HCT116 (cell line): Measurements from ENCODE around the gene ULBP2. TPM values are rescaled to one million over a fixed set of nuclear protein-coding genes. Genes with fewer than 3 reads are reported as not detected.

Source experiments
- ATAC-seq: fragments of 200-7000 bp; cut with Tn5 transposase; 2 replicates; pipeline ENCODE4 v1.9.1; 2020; ENCODE audit warnings: mild to moderate bottlenecking, moderate library complexity
- BruUV-seq: library from RNA; stranded (reverse); fragments of 400-500 nt; replicated peaks from 2 replicates; lab custom pipeline; 2021; lab: Mats Ljungman, UMichigan
- CTCF ChIA-PET: fragments of 300-600 bp; sonication (Branson Sonifier 250); formaldehyde crosslinking; loops from one replicate; lab custom pipeline; 2021; ENCODE audit warnings: antibody characterized with exemption; lab: Charles Lee
- POLR2A ChIA-PET: fragments of 300-600, 350-600 bp; sonication (Branson Sonifier 250); formaldehyde crosslinking; loops from one replicate; lab custom pipeline; 2021; ENCODE audit warnings: antibody characterized with exemption; lab: Charles Lee
- RAD21 ChIA-PET, 2 experiments: fragments of 300-600 bp; sonication (Branson Sonifier 250); formaldehyde crosslinking; loops; one replicate each; lab custom pipeline; 2023; ENCODE audit warnings: low total read pairs in 2 of 2; ENCODE audit not compliant: uncharacterized antibody in 2 of 2, unreplicated experiment in 2 of 2, low non-redundant PET in 1 of 2; lab: Charles Lee
- DNase-seq: peaks from one replicate; pipeline ENCODE4 v3.0.0-alpha.2; 2010; ENCODE audit warnings: low read depth, low spot score
- H2AFZ ChIP-seq: fragments of 200-600 bp; shearing (Covaris generic), sonication (generic); 2 replicates; pipeline ENCODE4 v1.6.1; 2017; ENCODE audit warnings: low read depth, mixed run types, mixed read lengths, antibody characterized with exemption, low read length; ENCODE audit not compliant: poor library complexity, severe bottlenecking
- H3K27ac ChIP-seq: 2 replicates; pipeline ENCODE4 v1.5.1; 2012; ENCODE audit warnings: low read depth, low read length
- H3K27me3 ChIP-seq: fragments of 200-600 bp; sonication (generic); 2 replicates; pipeline ENCODE4 v1.6.1; 2016; ENCODE audit warnings: mixed run types, low read length, mixed read lengths; ENCODE audit not compliant: insufficient read depth
- H3K36me3 ChIP-seq, 2 experiments: fragments of 200-500 bp in 1 of 2; fragments of 200-600 bp in 1 of 2; sonication (Bioruptor generic) in 1 of 2; sonication (generic) in 1 of 2; 2 replicates each; pipeline versions ENCODE4 v1.5.1 to v1.6.1; 2014 to 2016; ENCODE audit warnings: low read length in 2 of 2, inconsistent platforms in 1 of 2, mixed read lengths in 1 of 2, mixed run types in 1 of 2; ENCODE audit not compliant: insufficient read depth in 2 of 2, control insufficient read depth in 1 of 2
- H3K4me1 ChIP-seq, 2 experiments: fragments of 200-600 bp in 1 of 2; sonication (generic) in 1 of 2; 2 replicates each; pipeline versions ENCODE4 v1.5.1 to v1.6.1; 2012 to 2017; ENCODE audit warnings: low read length in 2 of 2, inconsistent platforms in 1 of 2, mild to moderate bottlenecking in 1 of 2, mixed read lengths in 1 of 2, mixed run types in 1 of 2, moderate library complexity in 1 of 2; ENCODE audit not compliant: insufficient read depth in 2 of 2, control insufficient read depth in 1 of 2
- H3K4me2 ChIP-seq: fragments of 200-600 bp; sonication (generic); 2 replicates; pipeline ENCODE4 v1.6.1; 2017; ENCODE audit warnings: mixed run types, low read length, mixed read lengths
- H3K4me3 ChIP-seq, 2 experiments: fragments of 200-600 bp in 1 of 2; sonication (generic) in 1 of 2; replicated peaks in 1 of 2; 2 replicates each; pipeline ENCODE4 v1.5.1; 2011 to 2016; ENCODE audit warnings: low read length in 2 of 2, control low read depth in 1 of 2, low read depth in 1 of 2, mild to moderate bottlenecking in 1 of 2, mixed read lengths in 1 of 2, mixed run types in 1 of 2
- H3K79me2 ChIP-seq: fragments of 200-600 bp; sonication (generic); 2 replicates; pipeline ENCODE4 v1.6.1; 2017; ENCODE audit warnings: mild to moderate bottlenecking, mixed run types, low read length, moderate library complexity, mixed read lengths; ENCODE audit not compliant: insufficient read depth
- H3K9ac ChIP-seq: fragments of 200-600 bp; sonication (generic); 2 replicates; pipeline ENCODE4 v1.6.1; 2016; ENCODE audit warnings: low read length, mixed read lengths
- H3K9me2 ChIP-seq: fragments of 200-600 bp; sonication (generic), shearing (Covaris generic); 2 replicates; pipeline ENCODE4 v1.6.1; 2017; ENCODE audit warnings: mixed run types, mild to moderate bottlenecking, moderate library complexity; ENCODE audit not compliant: insufficient read depth
- H3K9me3 ChIP-seq, 2 experiments: fragments of 200-500 bp in 1 of 2; fragments of 200-600 bp in 1 of 2; sonication (Bioruptor generic) in 1 of 2; sonication (generic) in 1 of 2; 2 replicates each; pipeline ENCODE4 v1.6.1; 2014 to 2017; ENCODE audit warnings: low read length in 2 of 2, mixed read lengths in 2 of 2, inconsistent platforms in 1 of 2, low read depth in 1 of 2, mild to moderate bottlenecking in 1 of 2, mixed run types in 1 of 2, moderate library complexity in 1 of 2; ENCODE audit not compliant: control insufficient read depth in 1 of 2, insufficient read depth in 1 of 2
- H4K20me1 ChIP-seq: fragments of 200-600 bp; sonication (generic), shearing (Covaris generic); 2 replicates; pipeline ENCODE4 v1.6.1; 2017; ENCODE audit warnings: mixed run types, mild to moderate bottlenecking, moderate library complexity; ENCODE audit not compliant: insufficient read depth
- CBX3 ChIP-seq: IDR thresholded peaks from 2 replicates; pipeline ENCODE4 v1.6.1; 2012; ENCODE audit warnings: low read depth
- CEBPB ChIP-seq: IDR thresholded peaks from 2 replicates; pipeline ENCODE4 v1.6.1; 2012; ENCODE audit warnings: low read depth
- CTCF ChIP-seq, 3 experiments: fragments of 200-600 bp in 1 of 3; sonication (generic) in 1 of 3; IDR thresholded peaks in 2 of 3; conservative IDR thresholded peaks in 1 of 3; 2 replicates each; pipeline ENCODE4 v1.5.1; 2012 to 2017; ENCODE audit warnings: low read depth in 2 of 3, low read length in 2 of 3, antibody characterized with exemption in 1 of 3, borderline replicate concordance in 1 of 3, control low read depth in 1 of 3, mild to moderate bottlenecking in 1 of 3, mixed read lengths in 1 of 3, mixed run types in 1 of 3, moderate library complexity in 1 of 3; ENCODE audit not compliant: insufficient read depth in 1 of 3
- ELF1 ChIP-seq: IDR thresholded peaks from 2 replicates; pipeline ENCODE4 v1.6.1; 2012; ENCODE audit warnings: low read depth, borderline replicate concordance
- EZH2 ChIP-seq: fragments of 200-600 bp; sonication (generic); IDR thresholded peaks from 2 replicates; pipeline ENCODE4 v1.6.1; 2017; ENCODE audit warnings: antibody characterized with exemption, mixed run types
- POLR2A ChIP-seq: IDR thresholded peaks from 2 replicates; pipeline ENCODE4 v1.7.0; 2011; ENCODE audit warnings: borderline replicate concordance; ENCODE audit not compliant: insufficient read depth, insufficient read length; ENCODE audit errors: extremely low read depth
- POLR2AphosphoS5 ChIP-seq: IDR thresholded peaks from 2 replicates; pipeline ENCODE4 v1.6.1; 2011; ENCODE audit warnings: mild to moderate bottlenecking, low read depth, low read length, moderate library complexity
- RAD21 ChIP-seq: IDR thresholded peaks from 2 replicates; pipeline ENCODE4 v1.6.1; 2012; ENCODE audit warnings: low read depth, mild to moderate bottlenecking
- REST ChIP-seq: IDR thresholded peaks from 2 replicates; pipeline ENCODE4 v1.6.1; 2012; ENCODE audit warnings: low read depth
- SIN3A ChIP-seq: IDR thresholded peaks from 2 replicates; pipeline ENCODE4 v1.6.1; 2012; ENCODE audit warnings: low read depth
- SP1 ChIP-seq: IDR thresholded peaks from 2 replicates; pipeline ENCODE4 v1.6.1; 2012; ENCODE audit warnings: low read depth
- TCF7L2 ChIP-seq: IDR thresholded peaks from 2 replicates; pipeline ENCODE4 v1.7.0; 2011; ENCODE audit warnings: borderline replicate concordance, inconsistent platforms; ENCODE audit not compliant: insufficient read depth, insufficient read length; ENCODE audit errors: extremely low read depth
- YY1 ChIP-seq: IDR thresholded peaks from 2 replicates; pipeline ENCODE4 v1.6.1; 2011; ENCODE audit warnings: low read length, low read depth, moderate library complexity, mild to moderate bottlenecking; ENCODE audit not compliant: insufficient replicate concordance; ENCODE audit errors: extremely low read depth
- ZFX ChIP-seq: fragments of 450-650 bp; IDR thresholded peaks from 2 replicates; pipeline ENCODE4 v1.6.1; 2017
- ZNF274 ChIP-seq: fragments of 200-500 bp; sonication (Bioruptor generic); IDR thresholded peaks from 2 replicates; pipeline ENCODE4 v1.6.1; 2014; ENCODE audit warnings: mild to moderate bottlenecking, low read depth, low read length, inconsistent platforms
- intact Hi-C: fragments of 100-400 bp; cut with micrococcal nuclease; formaldehyde crosslinking; loops from 2 replicates; pipeline ENCODE4 v1.10.0; 2022
- total RNA-seq: library from RNA; stranded (reverse); gene quantifications from one replicate; pipeline ENCODE4 v1.2.1, GENCODE V29; 2021; ENCODE audit not compliant: unreplicated experiment

Gene ULBP2
- total RNA-seq, 1 experiment from 2014 or later = 10.2 TPM

- TF ChIP-seq RAD21 (no peak), CBX3 (no peak), TCF7L2 (no peak), POLR2AphosphoS5 (no peak), ZFX (no peak), POLR2A (no peak), YY1 (no peak), ZNF274 (no peak), EZH2 (no peak), CEBPB (no peak), REST (no peak), SP1 (no peak), CTCF (IDR thresholded peaks at IDR 0.05 in 2 of 3, conservative IDR thresholded peaks at IDR 0.05 in 1 of 3; ENCODE audit: borderline replicate concordance in 1 of 3, insufficient read depth in 1 of 3, low read depth in 2 of 3, low read length in 2 of 3) (no peak), SIN3A (no peak), ELF1 (no peak)
- CTCF ChIA-PET = interaction anchor here (0.7 kb wide), 1 partner anchor 883 kb away, joined by 3 read pairs; no protein-coding TSS in a partner anchor
- POLR2A ChIA-PET = no interaction called here
Observed at GRCh38 chr6:149933036-149933435, 8.8 kb upstream of the ULBP2 start.

More at GRCh38 chr6:149933036-149933435, 8.8 kb upstream of the ULBP2 start:
- no peaks in the 10 kb centered on the region for H4K20me1 ChIP-seq
- no peaks in the 10 kb centered on the region for H3K4me1 ChIP-seq
- no peak overlapping the region for H2AFZ ChIP-seq
- no peaks in the 10 kb centered on the region for H3K9me2 ChIP-seq
- H3K27ac ChIP-seq = no peak overlapping the region
- BruUV-seq = no TSS peak
- 0 out of 2 replicates have a peak, but pooled peaks cover 4% of the 10 kb centered on the region for H3K27me3 ChIP-seq
- no peak for ATAC-seq
- H3K9me3 ChIP-seq = no peaks in the 10 kb centered on the region
- H3K36me3 ChIP-seq = no peaks in the 10 kb centered on the region
- H3K4me3 ChIP-seq = no peak overlapping the region
- RAD21 ChIA-PET = no interaction called here
- H3K4me2 ChIP-seq = no peak overlapping the region
- H3K9ac ChIP-seq = no peak overlapping the region
- DNase-seq = no peak
- intact Hi-C loops = loop anchor here (5.0 kb wide), 1 partner anchor 404 kb away; no protein-coding TSS in a partner anchor
- no peaks in the 10 kb centered on the region for H3K79me2 ChIP-seq
